GM23248 (cell line): ENCODE data around the gene AUP1. TPM values are rescaled to one million over a fixed set of nuclear protein-coding genes. Genes with fewer than 3 reads are reported as not detected.

Experiments used
- DNase-seq: peaks from one replicate; pipeline ENCODE4 v3.0.0-alpha.2; 2015
- H2AFZ ChIP-seq: fragments of 200-600 bp; sonication (generic); 2 replicates; pipeline ENCODE4 v1.6.1; 2016; ENCODE audit warnings: antibody characterized with exemption
- H3F3A ChIP-seq: fragments of 200-600 bp; sonication (generic); 2 replicates; pipeline ENCODE4 v1.6.1; 2016; ENCODE audit warnings: mild to moderate bottlenecking, antibody characterized with exemption, mixed run types; ENCODE audit not compliant: insufficient read depth
- H3K27ac ChIP-seq: fragments of 200-600 bp; sonication (generic); 2 replicates; pipeline ENCODE4 v1.5.1; 2016; ENCODE audit warnings: mild to moderate bottlenecking
- H3K27me3 ChIP-seq: fragments of 200-600 bp; sonication (generic); replicated peaks from 2 replicates; pipeline ENCODE4 v1.6.1; 2016; ENCODE audit warnings: mild to moderate bottlenecking; ENCODE audit not compliant: insufficient read depth
- H3K36me3 ChIP-seq: fragments of 200-600 bp; sonication (generic); 2 replicates; pipeline ENCODE4 v1.6.1; 2016; ENCODE audit warnings: low read depth, mild to moderate bottlenecking
- H3K4me1 ChIP-seq: fragments of 200-600 bp; sonication (generic); 2 replicates; pipeline ENCODE4 v1.6.1; 2016; ENCODE audit warnings: mild to moderate bottlenecking; ENCODE audit not compliant: insufficient read depth
- H3K4me2 ChIP-seq: fragments of 200-600 bp; sonication (generic); one replicate; pipeline ENCODE4 v1.6.1; 2016; ENCODE audit warnings: mild to moderate bottlenecking; ENCODE audit not compliant: unreplicated experiment
- H3K4me3 ChIP-seq: fragments of 200-600 bp; sonication (generic); 2 replicates; pipeline ENCODE4 v1.5.1; 2016; ENCODE audit warnings: mild to moderate bottlenecking
- H3K79me2 ChIP-seq: fragments of 200-600 bp; sonication (generic); 2 replicates; pipeline ENCODE4 v1.6.1; 2016; ENCODE audit warnings: mild to moderate bottlenecking; ENCODE audit not compliant: insufficient read depth
- H3K9ac ChIP-seq: fragments of 200-600 bp; sonication (generic); 2 replicates; pipeline ENCODE4 v1.6.1; 2016; ENCODE audit warnings: mild to moderate bottlenecking
- H3K9me2 ChIP-seq: fragments of 200-600 bp; sonication (generic); 2 replicates; pipeline ENCODE4 v1.6.1; 2016; ENCODE audit warnings: mixed run types, mild to moderate bottlenecking, moderate library complexity; ENCODE audit not compliant: insufficient read depth
- H3K9me3 ChIP-seq: fragments of 200-600 bp; sonication (generic); one replicate; pipeline ENCODE4 v1.6.1; 2017; ENCODE audit warnings: low read depth
- H4K20me1 ChIP-seq: fragments of 200-600 bp; sonication (generic); 2 replicates; pipeline ENCODE4 v1.6.0; 2016; ENCODE audit not compliant: insufficient read depth
- EZH2 ChIP-seq: fragments of 200-600 bp; sonication (generic); IDR thresholded peaks from 2 replicates; pipeline ENCODE4 v1.6.1; 2018; ENCODE audit warnings: antibody characterized with exemption, mild to moderate bottlenecking; ENCODE audit not compliant: insufficient read depth, poor library complexity, severe bottlenecking
- EZH2phosphoT487 ChIP-seq: fragments of 200-600 bp; sonication (generic); IDR thresholded peaks from 2 replicates; pipeline ENCODE4 v1.6.1; 2018; ENCODE audit warnings: antibody characterized with exemption, moderate library complexity, mild to moderate bottlenecking, low read depth; ENCODE audit not compliant: insufficient read depth
- WGBS, 2 experiments: methylation state at CpG; one replicate each; pipeline ENCODE4 v1.1.6; 2015 to 2017; ENCODE audit warnings: low lambda C conversion rate in 2 of 2, low coverage in 1 of 2; ENCODE audit errors: missing lambda C conversion rate in 2 of 2; 5-methylcytosine and 5-hydroxymethylcytosine counted together
- in situ Hi-C: fragments of 300-500 bp; cut with MboI; formaldehyde crosslinking; loops from 2 replicates; pipeline ENCODE4 v1.15.0; 2020
- polyA plus RNA-seq: library from polyadenylated mRNA; unstranded; fragments of >200 nt; fragmentation: Nextera tagmentation; extraction: Ambion mirVana; gene quantifications from 2 replicates; pipeline ENCODE4 v1.2.1, GENCODE V29; 2016
- total RNA-seq: library from RNA; depleted of rRNA; stranded (reverse); fragments of >200 nt; shearing (Covaris generic); gene quantifications from 2 replicates; pipeline ENCODE4 v1.2.3, GENCODE V29; 2014

Gene AUP1
- total and polyA plus RNA-seq, 2 experiments from 2014 or later: 119 to 122 TPM

GRCh38 chr2:74507926-74508520 is 21.5 kb downstream of the AUP1 start:
- Histone ChIP-seq H3K9me2 (no peaks in the 10 kb centered on the region), H3K36me3 (no peaks in the 10 kb centered on the region)
- TF ChIP-seq EZH2phosphoT487 (no peak), EZH2 (no peak)

GRCh38 chr2:74507145-74507925 is 22.2 kb downstream of the AUP1 start, which contains the start of gene PCGF1:
TSS of gene PCGF1 (minus strand) at chr2:74507695. CDS start at chr2:74507668, 27 bp downstream.
- no peaks in the 10 kb centered on the region for H4K20me1 ChIP-seq
- H3K27me3 ChIP-seq: 0 out of 2 replicates have a peak, but pooled peaks cover 9% of the 10 kb centered on the region
- no peaks in the 10 kb centered on the region for H3K9me2 ChIP-seq
- WGBS, 2 experiments: 0% methylated on average over 40 to 53 of the region's 56 CpGs
- H3K4me1 ChIP-seq: peaks cover 23% of the 10 kb centered on the region
- TF ChIP-seq EZH2phosphoT487: no peak
- no peak for TF ChIP-seq EZH2
- peak within 1 kb of the TSS; percentile 96 for H3K27ac ChIP-seq
- peak within 1 kb of the TSS; percentile 94 for H3K4me2 ChIP-seq
- H3K36me3 ChIP-seq: no peaks in the 10 kb centered on the region
- H3K4me3 ChIP-seq: peak within 1 kb of the TSS; percentile 90
- peak within 1 kb of the TSS; percentile 92 for H3K9ac ChIP-seq
- no peaks in the 10 kb centered on the region for H3K9me3 ChIP-seq
- peak; percentile 99 for DNase-seq
- peak within 1 kb of the TSS; percentile 94 for H2AFZ ChIP-seq
- in situ Hi-C loops: no loop called here
- peaks cover 18% of the 10 kb centered on the region for H3F3A ChIP-seq
- H3K79me2 ChIP-seq: peaks cover 26% of the 10 kb centered on the region

More at GRCh38 chr2:74507926-74508520, 21.5 kb downstream of the AUP1 start:
- Histone ChIP-seq H3K9ac (peak overlapping the region; percentile 92), H3K4me1 (peaks cover 23% of the 10 kb centered on the region), H3K27me3 (peaks cover 14% of the 10 kb centered on the region), H3K27ac (peak overlapping the region; percentile 96), H3K79me2 (peaks cover 26% of the 10 kb centered on the region), H3F3A (peaks cover 18% of the 10 kb centered on the region), H4K20me1 (no peaks in the 10 kb centered on the region), H3K4me3 (peak overlapping the region; percentile 90), H2AFZ (peak overlapping the region; percentile 94), H3K9me3 (no peaks in the 10 kb centered on the region), H3K4me2 (peak overlapping the region; percentile 94)
- in situ Hi-C loops: no loop called here
- WGBS, 2 experiments: 5 to 6% methylated on average over 38 of the region's 38 CpGs
- DNase-seq: peak; percentile 91

- Histone ChIP-seq H3K9ac (no peak overlapping the region), H3K27me3 (no peaks in the 10 kb centered on the region), H3K79me2 (peaks cover 26% of the 10 kb centered on the region), H3K36me3 (no peaks in the 10 kb centered on the region), H3K4me2 (peak overlapping the region; percentile 94), H4K20me1 (no peaks in the 10 kb centered on the region), H2AFZ (no peak overlapping the region), H3K4me1 (peaks cover 27% of the 10 kb centered on the region), H3K9me3 (no peaks in the 10 kb centered on the region), H3K27ac (peak overlapping the region; percentile 96; the same call in 1 of the 2 replicates), H3K9me2 (no peaks in the 10 kb centered on the region), H3K4me3 (peak overlapping the region; percentile 90), H3F3A (peaks cover 18% of the 10 kb centered on the region)
- 96 to 97% methylated on average over 14 of the region's 14 CpGs for WGBS, 2 experiments
- no peak for DNase-seq
- in situ Hi-C loops: no loop called here
- TF ChIP-seq EZH2phosphoT487 (no peak), EZH2 (no peak)
Observed at GRCh38 chr2:74505448-74506246, 23.9 kb downstream of the AUP1 start.

GRCh38 chr2:74504591-74504990 is 24.9 kb downstream of the AUP1 start:
- H4K20me1 ChIP-seq: no peaks in the 10 kb centered on the region
- in situ Hi-C loops: loop anchor here (5.0 kb wide), 1 partner anchor 83 kb away; no protein-coding TSS in a partner anchor
- peaks cover 27% of the 10 kb centered on the region for H3K4me1 ChIP-seq
- DNase-seq: peak; percentile 18
- no peak overlapping the region for H3K27ac ChIP-seq
- H3F3A ChIP-seq: peaks cover 18% of the 10 kb centered on the region
- H3K4me2 ChIP-seq: no peak overlapping the region
- H3K9me2 ChIP-seq: no peaks in the 10 kb centered on the region
- no peak overlapping the region for H2AFZ ChIP-seq
- peaks cover 26% of the 10 kb centered on the region for H3K79me2 ChIP-seq
- no peaks in the 10 kb centered on the region for H3K9me3 ChIP-seq
- no peak for TF ChIP-seq EZH2
- no peak for TF ChIP-seq EZH2phosphoT487
- no peaks in the 10 kb centered on the region for H3K36me3 ChIP-seq
- no peaks in the 10 kb centered on the region for H3K27me3 ChIP-seq
- no peak overlapping the region for H3K9ac ChIP-seq
- H3K4me3 ChIP-seq: no peak overlapping the region
- WGBS, 2 experiments: 81% methylated on average over 3 of the region's 3 CpGs
